ENCODE measurements around the gene F11.
"Not testable (repeated sequence)": the region's sequence is repeated elsewhere in the genome, so short reads cannot be mapped to it uniquely, and the experiment has no call there.

Gene F11

DNA sequence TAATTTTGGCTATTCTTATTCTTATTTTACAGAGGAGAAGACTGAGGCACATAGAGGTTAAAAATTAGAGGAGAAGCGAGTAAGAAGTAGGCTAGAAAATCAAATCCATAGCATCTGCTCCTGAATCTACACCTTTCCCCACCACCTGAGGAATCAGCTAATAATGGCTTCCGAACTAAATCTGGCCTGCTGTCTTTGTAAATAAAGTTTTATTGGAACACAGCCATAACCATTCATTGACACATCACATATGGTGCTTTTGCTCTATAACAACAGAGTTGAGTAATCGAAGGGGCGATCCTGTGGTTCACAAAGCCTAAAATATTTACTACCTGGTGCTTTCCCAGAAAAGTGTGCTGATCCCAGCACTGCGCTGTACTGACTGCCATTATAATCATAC, 38.2 kb downstream of the F11 start:
- DNase-seq: no peak

- DNase-seq: no peak
These were observed 39.0 kb downstream of the F11 start for GRCh38 chr4:186304866-186305505.

DNA sequence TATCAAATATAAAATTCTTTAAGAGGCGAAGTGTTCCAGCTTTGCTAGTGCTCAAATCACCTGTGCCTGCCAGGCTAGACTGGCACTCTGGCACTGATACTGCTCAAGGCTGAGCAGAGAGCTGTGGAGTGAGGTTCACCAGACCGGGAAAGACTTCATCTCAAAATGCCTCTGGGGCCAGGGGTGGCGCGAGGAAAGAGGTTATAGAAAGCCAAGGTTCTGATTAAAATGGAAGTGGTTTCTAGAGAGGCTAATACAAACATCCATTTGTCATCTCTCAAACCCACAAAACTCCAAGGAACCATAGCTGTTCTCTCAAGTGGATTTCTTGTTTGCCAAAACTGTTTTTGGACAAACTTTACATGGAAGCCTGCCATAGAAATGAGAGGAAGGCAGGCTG, 41.5 kb downstream of the F11 start:
- no peak for DNase-seq

DNA sequence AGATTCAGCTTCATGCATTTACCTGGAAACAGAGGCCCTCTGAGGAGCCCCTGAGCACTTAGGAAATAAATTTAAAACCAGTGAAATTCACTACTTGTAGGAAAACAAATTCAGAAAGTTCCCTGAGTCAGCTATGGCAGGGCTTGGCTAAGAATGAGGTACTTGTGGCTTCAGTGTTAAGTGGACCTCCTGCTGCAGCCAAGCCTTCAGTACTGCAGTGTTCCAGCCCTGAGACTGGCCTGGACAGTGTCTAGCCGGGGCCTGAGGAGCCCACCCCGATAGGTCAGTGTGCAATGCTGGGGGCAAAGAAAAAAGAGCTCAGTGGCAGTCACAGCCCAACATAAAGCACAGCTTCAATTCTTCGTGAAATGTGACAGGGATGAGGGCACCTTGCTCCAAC, 41.9 kb downstream of the F11 start:
- no peak for DNase-seq

- DNase-seq: no peak
These were observed 52.5 kb downstream of the F11 start for GRCh38 chr4:186318481-186318880.

DNA sequence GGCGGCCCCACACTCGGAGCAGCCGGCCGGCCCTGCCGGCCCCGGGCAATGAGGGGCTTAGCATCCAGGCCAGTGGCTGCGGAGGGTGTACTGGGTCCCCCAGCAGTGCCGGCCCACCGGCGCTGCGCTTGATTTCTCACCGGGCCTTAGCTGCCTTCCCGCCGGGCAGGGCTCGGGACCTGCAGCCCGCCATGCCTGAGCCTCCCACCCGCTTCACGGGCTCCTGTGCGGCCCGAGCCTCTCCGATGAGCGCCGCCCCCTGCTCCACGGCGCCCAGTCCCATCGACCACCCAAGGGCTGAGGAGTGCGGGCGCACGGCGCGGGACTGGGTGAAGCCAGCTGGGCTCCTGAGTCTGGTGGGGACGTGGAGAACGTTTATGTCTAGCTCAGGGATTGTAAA, 58.7 kb downstream of the F11 start:
- DNase-seq: not testable (repeated sequence)

DNA sequence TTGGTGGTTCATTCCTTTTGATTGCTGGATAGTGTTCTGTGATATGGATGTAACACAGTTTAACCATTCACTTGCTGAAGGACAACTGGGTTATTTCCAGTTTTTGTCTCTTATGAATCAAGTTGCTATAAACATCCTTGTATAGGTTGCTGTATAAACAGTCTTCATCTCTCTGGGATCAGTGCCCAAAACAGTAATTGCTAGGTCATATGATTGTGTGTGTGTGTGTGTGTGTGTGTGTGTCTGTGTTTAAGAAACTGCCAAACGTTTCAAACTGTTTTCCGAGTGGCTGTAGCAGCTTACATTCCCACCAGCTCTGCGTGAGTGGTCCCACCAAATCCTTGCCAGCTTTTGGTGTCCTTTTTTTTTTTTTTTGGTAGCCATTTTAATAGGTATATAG, 60.4 kb downstream of the F11 start:
- DNase-seq: no peak

- no peak for DNase-seq
These were observed 63.4 kb downstream of the F11 start for GRCh38 chr4:186329372-186329771.

- no peak for DNase-seq
These were observed 64.4 kb downstream of the F11 start for GRCh38 chr4:186330368-186330767.

- no peak for DNase-seq
These were observed 69.8 kb downstream of the F11 start for GRCh38 chr4:186335793-186336192.
